Hepatic stellate cell (primary cell): ENCODE measurements around the gene CRK.
"Not testable (repeated sequence)": the region's sequence is repeated elsewhere in the genome, so short reads cannot be mapped to it uniquely, and the experiment has no call there.

Experiments used
- DNase-seq: peaks from one replicate; pipeline ENCODE4 v3.0.0; 2011; ENCODE audit warnings: low spot score

The CRK gene

DNA sequence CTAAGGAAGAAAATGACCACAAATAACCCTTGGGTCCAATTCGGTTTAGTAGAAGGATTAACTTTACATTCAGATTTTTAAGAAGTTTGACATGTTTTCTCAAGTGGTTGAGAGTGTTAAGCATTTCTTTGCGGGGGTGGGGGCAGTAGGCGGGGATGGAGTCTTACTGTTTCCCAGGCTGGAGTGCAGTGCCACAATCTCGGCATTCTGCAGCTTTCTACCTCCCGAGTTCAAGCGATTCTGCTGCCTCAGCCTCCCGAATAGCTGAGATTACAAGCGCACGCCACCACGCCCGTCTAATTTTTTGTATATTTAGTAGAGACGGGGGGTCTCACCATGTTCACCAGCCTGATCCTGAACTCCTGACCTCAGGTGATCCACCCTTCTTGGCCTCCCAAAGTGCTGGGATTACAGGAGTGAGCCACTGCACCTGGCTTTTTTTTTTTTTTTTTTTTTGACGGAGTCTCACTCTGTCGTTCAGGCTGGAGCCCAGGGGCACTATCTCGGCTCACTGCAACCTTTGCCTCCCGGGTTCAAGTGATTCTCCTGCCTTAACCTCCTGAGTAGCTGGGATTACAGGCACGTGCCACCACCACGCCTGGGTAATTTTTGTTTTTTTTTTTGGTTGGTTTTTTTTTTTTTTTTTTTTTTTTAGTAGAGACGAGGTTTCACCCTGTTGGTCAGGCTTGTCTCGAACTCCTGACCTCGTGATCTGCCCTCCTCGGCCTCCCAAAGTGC lies 68.4 kb downstream of the CRK start:
- DNase-seq, result not testable (repeated sequence)

DNA sequence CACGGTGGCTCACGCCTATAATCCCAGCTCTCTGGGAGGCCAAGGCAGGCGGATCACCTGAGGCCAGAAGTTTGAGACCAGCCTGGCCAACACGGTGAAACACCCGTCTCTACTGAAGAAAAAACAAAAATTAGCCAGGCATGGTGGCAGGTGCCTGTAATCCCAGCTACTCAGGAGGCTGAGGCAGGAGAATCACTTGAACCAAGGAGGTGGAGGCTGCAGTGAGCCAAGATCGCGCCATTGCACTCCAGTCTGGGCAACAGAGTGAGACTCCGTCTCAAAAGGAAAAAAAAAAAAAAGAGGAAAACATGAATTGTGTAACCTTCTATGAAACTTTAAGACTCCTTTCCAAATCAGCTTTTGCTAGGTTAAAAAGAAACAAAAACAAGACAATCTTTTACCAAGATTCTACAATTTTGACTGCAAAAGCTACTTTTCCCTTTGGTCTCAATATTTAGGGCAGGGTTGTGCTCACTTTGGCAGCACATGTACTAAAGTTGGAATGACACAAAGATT lies 69.3 kb downstream of the CRK start:
- not testable (repeated sequence) for DNase-seq

DNA sequence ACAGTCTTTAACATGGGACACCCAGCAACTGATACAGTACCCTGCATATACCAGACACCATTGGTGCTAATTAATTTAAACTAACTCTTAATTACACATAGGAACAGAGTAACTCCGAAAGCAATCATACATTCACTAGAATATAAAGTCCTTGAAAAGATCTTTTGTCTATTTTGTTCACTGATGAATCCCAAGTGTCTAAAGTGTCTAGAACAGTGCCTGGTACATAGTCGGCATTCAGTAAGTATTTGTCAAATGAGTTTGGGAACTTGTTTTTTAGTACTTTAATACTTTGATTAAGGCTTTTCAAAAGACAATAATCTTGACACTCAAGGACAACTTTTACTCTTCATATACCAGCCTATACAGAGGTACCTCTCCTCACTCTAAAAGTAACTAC lies 69.8 kb downstream of the CRK start:
- no peak for DNase-seq

DNA sequence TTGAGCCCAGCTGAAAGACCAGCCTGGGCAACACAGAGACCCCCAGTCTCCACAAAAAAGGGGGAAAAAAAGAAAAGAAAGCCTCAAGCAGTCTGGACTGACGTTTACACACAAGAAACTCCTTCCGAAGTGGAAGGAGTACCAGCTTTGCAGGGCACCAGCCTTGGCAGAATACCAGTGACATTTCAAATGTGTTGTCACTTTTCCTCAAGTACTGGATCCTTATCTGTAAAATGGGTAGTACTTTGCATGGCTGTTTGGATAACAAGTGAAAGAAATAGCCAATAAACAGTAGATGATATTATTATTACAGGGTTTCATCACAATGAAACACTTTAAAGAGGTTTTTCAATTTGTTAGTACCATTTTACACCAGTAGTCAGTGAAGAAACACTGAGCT lies 70.2 kb downstream of the CRK start:
- DNase-seq, result no peak

DNA sequence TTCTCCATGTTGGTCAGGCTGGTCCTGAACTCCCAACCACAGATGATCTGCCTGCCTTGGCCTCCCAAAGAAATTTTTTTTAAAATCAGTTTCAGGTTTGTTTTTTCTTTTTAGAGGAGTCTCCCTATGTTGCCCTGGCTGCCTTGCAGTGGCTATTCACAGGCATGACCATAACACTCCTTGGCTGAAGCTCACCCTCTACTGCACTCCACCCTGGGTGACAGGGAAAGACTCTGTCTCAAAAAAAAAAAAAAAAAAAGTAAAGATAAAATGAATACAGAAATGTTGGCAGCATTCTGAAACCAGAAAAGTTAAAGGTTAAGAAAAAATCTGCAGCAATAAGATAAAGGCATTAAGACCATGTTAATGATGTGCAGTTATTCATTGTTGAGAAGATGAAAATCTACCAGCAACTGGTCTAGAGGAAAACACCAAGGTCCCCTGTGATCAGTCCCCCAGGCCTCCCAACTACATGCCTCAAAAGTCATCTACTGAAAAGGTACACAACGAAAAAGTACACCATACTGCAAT lies 71.1 kb downstream of the CRK start:
- DNase-seq, result no peak

DNA sequence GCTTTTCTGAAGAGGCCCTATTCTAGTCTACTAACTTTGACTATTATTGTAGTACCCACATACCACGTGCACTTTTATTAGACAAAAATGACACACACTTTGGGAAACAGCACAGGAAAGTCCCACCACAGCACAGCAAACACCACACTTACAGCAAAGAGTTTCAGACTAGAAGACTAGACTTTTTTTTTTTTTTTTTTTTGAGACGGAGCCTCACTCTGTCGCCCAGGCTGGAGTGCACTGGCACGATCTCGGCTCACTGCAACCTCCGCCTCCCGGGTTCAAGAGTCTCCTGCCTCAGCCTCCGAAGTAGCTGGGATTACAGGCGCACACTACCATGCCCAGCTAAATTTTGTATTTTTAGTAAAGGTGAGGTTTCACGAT lies 76.1 kb downstream of the CRK start:
- no peak for DNase-seq

DNA sequence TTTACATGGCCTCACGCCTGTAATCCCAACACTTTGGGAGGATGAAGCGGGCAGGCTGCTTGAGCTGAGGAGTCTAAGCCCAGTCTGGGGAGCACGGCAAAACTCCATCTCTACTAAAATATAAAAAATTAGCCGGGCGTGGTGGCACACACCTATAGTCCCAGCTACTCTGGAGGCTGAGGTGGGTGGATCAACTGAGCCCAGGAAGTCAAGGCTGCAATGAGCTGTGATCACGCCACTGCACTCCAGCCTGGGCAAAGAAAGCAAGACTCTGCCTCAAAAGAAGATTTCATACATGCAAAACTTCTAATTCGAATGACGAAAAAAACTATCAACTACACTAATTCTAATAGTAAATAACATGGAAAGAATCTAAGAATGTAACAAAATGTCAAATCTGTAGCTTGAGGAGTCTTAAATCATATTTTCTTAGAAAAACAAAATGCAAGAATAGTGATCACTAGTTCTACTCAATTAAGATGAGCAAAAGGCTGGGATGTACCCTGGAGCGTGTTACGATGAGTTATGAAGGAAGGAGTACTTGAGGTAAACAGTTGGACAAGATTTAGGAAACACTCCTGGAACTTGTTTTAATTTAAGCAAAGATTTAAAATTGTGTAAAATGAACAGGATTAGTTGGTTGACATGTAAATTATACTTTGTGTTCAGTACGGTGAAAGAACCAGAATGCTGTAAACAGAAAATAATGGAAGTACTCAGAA lies 76.7 kb downstream of the CRK start:
- DNase-seq, result no peak

DNA sequence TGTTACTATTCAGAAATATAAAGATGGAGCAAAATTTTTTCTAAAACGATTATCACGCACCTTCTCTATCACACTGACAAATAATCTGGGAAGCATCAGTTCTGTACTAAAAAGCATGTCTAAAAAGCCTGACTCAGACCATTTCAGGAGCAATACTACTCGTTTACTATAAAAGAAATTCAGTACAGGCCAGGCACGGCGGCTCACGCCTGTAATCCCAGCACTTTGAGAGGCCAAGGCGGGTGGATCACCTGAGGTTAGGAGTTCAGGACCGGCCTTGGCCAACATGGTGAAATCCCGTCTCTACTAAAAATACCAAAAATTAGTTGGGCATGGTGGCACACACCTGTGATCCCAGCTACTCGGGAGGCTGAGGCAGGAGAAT lies 77.6 kb downstream of the CRK start:
- not testable (repeated sequence) for DNase-seq

DNA sequence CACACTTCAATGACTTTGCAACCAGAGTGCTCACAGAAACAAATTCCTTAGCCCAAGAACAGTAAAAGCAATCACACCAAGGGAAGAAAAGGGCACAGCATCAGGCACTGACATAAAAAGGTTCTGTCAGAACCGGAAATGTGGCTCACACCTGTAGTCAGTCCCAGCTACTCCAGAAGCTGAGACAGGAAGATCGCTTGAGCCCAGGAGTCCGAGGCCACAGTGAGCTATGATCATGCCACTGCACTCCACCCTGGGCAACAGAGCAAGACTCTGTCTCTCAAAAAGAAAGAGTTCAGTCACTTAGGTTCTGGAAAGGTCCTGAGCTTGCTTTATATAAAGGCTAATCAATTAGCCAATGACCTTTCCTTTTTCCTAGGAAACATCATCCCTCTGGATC lies 78.7 kb downstream of the CRK start:
- no peak for DNase-seq

DNA sequence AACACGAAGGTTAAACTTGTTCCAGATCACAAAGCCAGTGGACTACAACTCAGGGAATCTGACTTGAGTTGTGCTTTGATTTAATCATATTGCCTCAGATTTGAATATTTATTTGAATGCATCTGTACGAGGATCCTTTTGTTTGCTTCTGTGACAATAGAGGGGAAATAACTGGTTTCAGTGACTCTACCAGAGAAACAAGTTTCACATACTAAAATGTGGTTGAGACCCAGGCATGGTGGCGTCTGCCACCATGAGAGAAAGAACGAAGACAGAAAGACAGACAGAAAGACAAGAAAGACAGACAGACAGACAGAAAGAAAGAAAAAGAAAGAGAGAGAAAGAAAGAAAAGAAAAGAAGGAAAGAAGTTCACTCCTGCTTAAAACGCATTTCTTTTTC lies 80.0 kb downstream of the CRK start:
- DNase-seq, result no peak

DNA sequence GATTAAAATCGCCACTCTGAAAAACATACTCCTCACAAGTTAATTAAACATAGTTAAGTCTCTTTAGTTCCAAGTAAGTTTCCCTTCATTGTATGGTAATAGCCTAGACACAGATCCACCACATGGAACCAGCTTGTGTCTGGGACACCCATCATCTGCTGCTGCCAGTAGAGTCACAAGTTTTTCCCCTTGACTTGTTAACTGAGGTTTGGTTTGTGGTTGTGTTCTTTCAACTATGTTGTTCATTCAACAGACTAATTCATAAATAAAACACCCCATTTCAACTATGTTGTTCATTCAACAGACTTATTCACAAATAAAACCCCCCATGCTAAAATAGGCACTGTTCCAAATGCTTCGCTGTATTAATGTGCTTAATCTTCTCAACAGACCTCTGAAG lies 80.4 kb downstream of the CRK start:
- no peak for DNase-seq

DNA sequence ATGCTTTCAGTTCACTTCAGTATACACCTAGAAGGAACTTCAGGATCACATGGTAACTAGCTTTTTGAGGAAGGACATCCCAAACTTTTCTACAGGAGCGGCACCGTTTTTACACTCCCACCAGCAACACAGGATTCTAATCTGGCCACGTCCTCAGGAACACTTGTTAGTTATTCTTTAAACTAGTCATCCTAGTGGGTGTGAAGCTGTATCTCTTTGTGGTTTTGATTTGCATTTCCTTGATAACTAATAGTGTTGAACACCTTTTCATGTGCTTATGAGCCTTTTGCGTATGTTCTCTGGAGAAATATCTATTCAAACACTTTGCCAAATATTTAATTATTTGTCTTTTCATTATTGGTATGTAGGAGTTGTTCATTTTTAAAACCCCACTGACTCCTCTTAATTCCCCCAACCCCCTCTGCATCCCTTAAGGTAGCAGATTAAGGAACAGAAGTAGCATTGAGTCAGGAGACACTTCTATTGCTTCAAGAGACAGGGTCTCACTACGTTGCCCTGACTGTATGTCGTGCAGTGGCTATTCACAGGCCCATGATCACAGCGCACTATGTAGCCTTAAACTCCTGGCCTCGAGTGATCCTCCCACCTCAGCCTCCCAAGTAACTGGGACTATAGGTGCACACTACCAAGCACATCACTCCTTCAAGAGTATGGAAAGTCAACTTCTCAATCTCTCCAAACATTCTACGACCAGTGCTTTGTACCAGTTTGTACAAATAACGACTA lies 81.4 kb downstream of the CRK start:
- DNase-seq, result no peak

DNA sequence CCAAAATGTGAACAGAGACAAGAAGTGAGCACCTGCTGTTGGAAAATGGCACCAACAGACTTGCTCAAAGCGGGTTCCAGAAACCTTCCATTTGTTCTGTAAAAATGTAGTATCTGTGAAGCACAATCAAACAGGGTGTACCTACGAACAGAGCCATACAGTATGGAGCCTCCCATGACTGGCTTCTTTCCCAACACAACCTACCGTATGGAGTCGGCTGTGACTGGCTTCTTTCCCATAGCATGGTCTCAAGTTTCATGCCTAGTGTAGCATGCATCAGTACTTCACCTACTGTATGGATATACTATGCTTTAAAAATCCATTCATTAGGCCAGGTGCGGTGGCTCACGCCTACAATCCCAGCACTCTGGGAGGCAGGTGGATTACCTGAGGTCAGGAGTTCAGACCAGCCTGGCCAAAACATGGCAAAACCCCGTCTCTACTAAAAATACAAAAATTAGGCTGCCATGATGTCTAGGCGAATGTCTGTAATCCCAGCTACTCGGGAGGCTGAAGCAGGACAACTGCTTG lies 82.3 kb downstream of the CRK start:
- no peak for DNase-seq

DNA sequence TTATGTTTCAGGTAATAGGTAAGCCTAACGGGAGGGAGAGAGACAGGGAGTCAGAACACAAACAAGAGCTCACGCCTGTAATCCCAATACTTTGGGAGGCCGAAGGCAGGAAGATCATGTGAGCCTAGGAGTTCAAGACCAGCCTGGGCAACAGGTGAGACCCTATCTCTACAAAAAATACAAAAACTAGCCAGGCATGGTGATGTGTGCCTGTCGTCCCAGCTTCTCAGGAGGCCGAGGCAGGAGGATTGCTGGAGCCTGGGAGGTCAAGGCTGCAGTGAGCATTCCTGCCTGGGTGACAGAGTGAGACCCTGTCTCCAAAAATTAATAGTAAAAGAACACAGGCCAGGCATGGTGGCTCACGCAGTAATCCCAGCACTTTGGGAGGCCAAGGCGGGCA lies 83.4 kb downstream of the CRK start:
- DNase-seq, result no peak

DNA sequence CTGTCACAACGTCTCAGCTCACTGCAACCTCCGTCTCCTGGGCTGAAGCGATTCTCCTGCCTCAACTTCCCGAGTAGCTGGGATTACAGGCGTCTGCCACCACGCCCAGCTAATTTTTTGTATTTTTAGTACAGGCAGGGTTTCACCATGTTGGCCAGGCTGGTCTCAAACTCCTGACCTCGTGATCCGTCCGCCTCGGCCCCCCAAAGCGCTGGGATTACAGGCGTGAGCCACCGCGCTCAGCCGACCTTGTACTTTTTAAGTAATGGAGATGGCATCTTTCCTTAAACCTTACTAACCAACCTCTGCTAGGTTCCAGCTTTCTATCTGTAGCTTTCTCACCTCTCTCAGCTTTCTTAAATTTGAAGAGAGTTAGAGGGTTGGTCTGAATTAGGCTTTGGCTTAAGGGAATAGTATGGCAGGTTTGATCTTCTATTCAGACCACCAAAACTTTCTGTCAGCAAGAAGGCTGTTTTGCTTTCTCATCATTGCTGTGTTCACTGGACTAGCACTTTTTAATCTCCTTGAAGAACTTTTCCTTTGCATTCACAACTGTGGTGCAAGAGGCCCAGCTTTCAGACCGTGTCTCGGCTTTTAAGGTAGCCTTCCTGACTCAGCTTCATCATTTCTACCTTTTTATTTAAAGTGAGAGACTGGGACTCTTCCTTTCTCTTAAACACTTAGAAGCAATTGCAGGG lies 84.0 kb downstream of the CRK start:
- DNase-seq, result no peak
